Breast epithelium (tissue), 3 donors: ENCODE data around the gene C21orf91.

Experiments used
- POLR2A ChIP-seq: fragments of 450-650 bp; IDR thresholded peaks from one replicate; pipeline ENCODE4 v1.6.1; 2016; ENCODE audit warnings: antibody characterized with exemption, mild to moderate bottlenecking, moderate library complexity
- POLR2AphosphoS5 ChIP-seq, 3 donors: sonication (generic); formaldehyde crosslinking; IDR thresholded peaks; one replicate each; pipeline ENCODE4 v1.6.1; 2017; ENCODE audit warnings: antibody characterized with exemption in 3 of 3

GRCh38 chr21:17848228-17848627, 29.1 kb upstream of the C21orf91 start:
- TF ChIP-seq POLR2AphosphoS5 (IDR thresholded peaks at IDR 0.05) (no peak), POLR2A (no peak)
